Spinal cord (tissue), 10 donors: ENCODE data around the gene SNRPA. TPM values are rescaled to one million over a fixed set of nuclear protein-coding genes. Genes with fewer than 3 reads are reported as not detected.
"Not testable (repeated sequence)": the region's sequence is repeated elsewhere in the genome, so short reads cannot be mapped to it uniquely, and the experiment has no call there.

Experiments used
- DNase-seq, 6 donors: peaks; one replicate each; pipeline versions ENCODE4 v3.0.0 to v3.0.0-alpha.2; 2013 to 2015; ENCODE audit warnings: low spot score in 6 of 6, low read depth in 4 of 6
- H3K27ac ChIP-seq: one replicate; pipeline ENCODE4 v1.5.1; 2013; ENCODE audit warnings: low read depth, low read length, control low read depth
- H3K27me3 ChIP-seq: one replicate; pipeline ENCODE4 v1.6.1; 2013; ENCODE audit warnings: low read length; ENCODE audit not compliant: control insufficient read depth, insufficient read depth
- H3K36me3 ChIP-seq: one replicate; pipeline ENCODE4 v1.6.1; 2013; ENCODE audit warnings: low read length; ENCODE audit not compliant: control insufficient read depth, insufficient read depth
- H3K4me1 ChIP-seq: one replicate; pipeline ENCODE4 v1.6.1; 2013; ENCODE audit warnings: low read length; ENCODE audit not compliant: control insufficient read depth, insufficient read depth
- H3K4me3 ChIP-seq: one replicate; pipeline ENCODE4 v1.5.1; 2013; ENCODE audit warnings: low read depth, low read length, control low read depth
- H3K9me3 ChIP-seq: one replicate; pipeline ENCODE4 v1.6.1; 2013; ENCODE audit warnings: low read length; ENCODE audit not compliant: control insufficient read depth, insufficient read depth
- WGBS: methylation state at CpG from one replicate; pipeline ENCODE4 v1.1.5; 2013; ENCODE audit warnings: missing lambda C conversion rate; ENCODE audit not compliant: insufficient coverage; 5-methylcytosine and 5-hydroxymethylcytosine counted together
- polyA plus RNA-seq, 2 donors: library from polyadenylated mRNA; unstranded; fragments of 120-200 nt; gene quantifications; one replicate each; pipeline ENCODE4 v1.2.1, GENCODE V29; 2013; ENCODE audit not compliant: insufficient read length in 2 of 2
- total RNA-seq, 2 donors: library from RNA; depleted of rRNA in 1 of 2; stranded (reverse); fragments of 120-200 nt in 1 of 2; fragments of >200 nt in 1 of 2; gene quantifications; one replicate each; pipeline versions ENCODE4 v1.2.3 to v1.2.4, GENCODE V29; 2013 to 2014
- donor health status: healthy.

Gene SNRPA
- total and polyA plus RNA-seq, 4 donors = 21.7 to 86.4 (median 54.6) TPM

DNA sequence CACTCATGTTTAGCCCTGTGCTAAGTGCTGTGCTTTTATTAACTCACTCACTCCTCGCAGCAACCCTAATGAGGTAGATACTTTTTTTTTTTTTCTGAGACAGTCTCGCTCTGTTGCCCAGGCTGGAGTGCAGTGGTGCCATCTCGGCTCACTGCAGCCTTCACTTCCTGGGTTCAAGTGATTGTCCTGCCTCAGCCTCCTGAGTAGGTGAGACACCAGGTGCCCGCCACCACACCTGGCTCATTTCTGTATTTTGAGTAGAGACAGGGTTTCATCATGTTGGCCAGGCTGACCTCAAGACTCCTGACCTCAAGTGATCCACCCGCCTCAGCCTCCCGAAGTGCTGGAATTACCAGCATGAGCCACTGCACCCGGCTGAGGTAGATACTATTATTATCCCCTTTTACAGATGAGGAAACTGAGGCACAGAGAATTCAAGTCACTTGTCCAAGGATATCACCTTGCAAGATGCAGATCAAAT lies 31.5 kb upstream of the SNRPA start:
- Histone ChIP-seq H3K36me3 (peaks cover 22% of the 10 kb centered on the region), H3K4me1 (peaks cover 51% of the 10 kb centered on the region), H3K9me3 (no peaks in the 10 kb centered on the region), H3K27ac (no peak overlapping the region), H3K4me3 (peak overlapping the region; percentile 90), H3K27me3 (no peaks in the 10 kb centered on the region)
- 68% methylated on average over 4 of the region's 7 CpGs for WGBS
- DNase-seq = no peak

DNA sequence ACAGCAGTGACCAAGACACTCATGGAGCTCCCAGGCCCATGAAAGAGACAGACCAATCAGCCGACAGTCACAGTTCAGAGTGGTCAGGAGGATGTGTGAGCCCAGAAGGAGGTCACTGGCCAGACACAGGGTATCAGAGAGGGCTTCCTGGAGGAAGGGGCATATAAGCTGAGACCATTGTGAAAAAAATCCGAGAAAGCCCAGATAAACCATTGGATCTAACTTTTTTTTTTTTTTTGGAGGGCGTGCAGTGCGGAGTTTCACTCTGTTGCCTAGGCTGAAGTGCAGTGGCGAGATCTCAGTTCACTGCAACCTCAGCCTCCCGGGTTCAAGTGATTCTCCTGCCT lies 29.9 kb upstream of the SNRPA start:
- peaks cover 33% of the 10 kb centered on the region for H3K36me3 ChIP-seq
- H3K27ac ChIP-seq = no peak overlapping the region
- DNase-seq = no peak
- H3K4me1 ChIP-seq = peaks cover 41% of the 10 kb centered on the region
- 100% methylated on average over 4 of the region's 6 CpGs for WGBS
- H3K27me3 ChIP-seq = no peaks in the 10 kb centered on the region
- no peaks in the 10 kb centered on the region for H3K9me3 ChIP-seq
- no peak overlapping the region for H3K4me3 ChIP-seq

DNA sequence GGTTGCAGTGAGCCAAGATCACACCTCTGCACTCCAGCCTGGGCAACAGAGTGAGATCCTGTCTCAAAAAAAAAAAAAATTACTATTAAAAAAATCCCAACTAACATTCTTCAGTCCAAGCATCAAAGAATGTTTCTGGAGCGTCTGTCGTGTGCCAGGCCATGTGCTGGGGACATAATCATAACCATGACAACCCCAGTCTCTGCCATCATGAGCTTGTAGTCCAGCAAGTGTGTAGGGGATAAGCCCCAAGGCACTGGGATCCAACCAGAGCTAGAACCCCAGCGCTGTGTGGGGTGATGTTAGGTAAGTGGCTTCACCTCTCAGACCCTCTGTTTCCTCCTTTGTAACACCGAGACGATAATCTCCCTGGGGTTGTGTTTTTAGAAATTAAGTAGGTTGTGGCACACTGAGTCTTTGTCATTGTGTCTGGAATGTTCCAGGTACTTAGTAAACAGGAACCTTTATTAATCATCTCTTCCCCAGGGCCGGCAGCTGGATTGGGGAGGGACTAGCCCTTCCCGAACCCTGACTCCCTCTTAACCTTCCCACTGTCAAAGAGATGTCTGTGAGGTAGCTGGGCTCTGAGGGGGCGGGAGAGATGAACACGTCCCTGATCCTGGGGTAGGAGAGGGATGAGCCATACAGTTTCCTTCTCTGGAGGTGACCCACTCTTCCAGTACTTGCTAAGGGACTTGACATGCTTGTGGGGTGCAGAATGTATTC lies 28.9 kb upstream of the SNRPA start:
- DNase-seq = no peak
- Histone ChIP-seq H3K36me3 (peaks cover 40% of the 10 kb centered on the region), H3K27me3 (no peaks in the 10 kb centered on the region), H3K27ac (no peak overlapping the region), H3K4me3 (no peak overlapping the region), H3K9me3 (no peaks in the 10 kb centered on the region), H3K4me1 (peaks cover 36% of the 10 kb centered on the region)
- 92% methylated on average over 2 of the region's 9 CpGs for WGBS

DNA sequence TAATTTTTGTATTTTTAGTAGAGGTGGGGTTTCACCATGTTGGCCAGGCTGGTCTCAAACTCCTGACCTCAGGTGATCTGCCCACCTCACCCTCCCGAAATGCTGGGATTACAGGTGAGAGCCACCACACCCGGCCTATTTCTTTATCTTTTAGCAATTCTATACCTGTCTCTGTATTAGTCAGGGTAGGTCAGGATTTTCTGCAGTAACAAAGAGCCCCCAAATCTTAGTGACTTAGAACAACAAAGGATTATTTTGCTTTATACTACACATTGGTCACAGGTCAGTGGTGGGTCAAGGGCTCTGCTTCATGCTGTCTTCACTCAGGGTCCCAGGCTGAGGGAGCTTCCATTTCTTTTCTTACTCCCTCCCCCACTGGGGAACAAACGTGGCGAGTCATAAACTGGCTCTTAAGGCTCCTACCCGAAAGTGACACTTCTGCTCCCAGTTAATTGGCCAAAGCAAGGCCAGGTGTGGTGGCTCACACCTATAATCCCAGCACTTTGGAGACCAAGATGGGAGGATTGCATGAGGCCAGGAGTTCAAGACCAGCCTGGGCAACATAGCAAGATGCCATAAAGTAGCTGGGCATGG lies 27.2 kb upstream of the SNRPA start:
- 85% methylated on average over 3 of the region's 5 CpGs for WGBS
- Histone ChIP-seq H3K27ac (no peak overlapping the region), H3K4me3 (no peak overlapping the region), H3K27me3 (no peaks in the 10 kb centered on the region), H3K36me3 (peaks cover 49% of the 10 kb centered on the region), H3K9me3 (no peaks in the 10 kb centered on the region), H3K4me1 (peaks cover 21% of the 10 kb centered on the region)
- DNase-seq = no peak

DNA sequence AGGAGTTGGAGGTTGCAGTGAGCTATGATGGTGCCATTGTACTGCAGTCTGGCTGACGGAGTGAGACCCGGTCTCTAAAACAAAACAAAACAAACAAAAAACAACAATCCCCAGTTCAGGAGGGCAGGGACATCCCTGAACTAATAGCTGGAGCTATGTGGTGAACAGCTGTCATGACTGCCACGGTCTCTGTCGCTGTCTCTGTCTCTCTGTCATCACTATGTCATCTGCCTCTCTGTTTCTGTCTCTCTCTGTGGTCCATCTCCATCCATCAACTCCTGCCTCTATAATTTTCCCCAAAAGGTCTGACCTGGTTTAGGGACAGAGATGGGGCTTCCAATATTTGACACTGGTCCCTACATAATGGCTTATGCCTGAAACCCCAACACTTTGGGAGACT lies 26.7 kb upstream of the SNRPA start:
- Histone ChIP-seq H3K4me3 (no peak overlapping the region), H3K27me3 (no peaks in the 10 kb centered on the region), H3K4me1 (peaks cover 15% of the 10 kb centered on the region), H3K36me3 (peaks cover 50% of the 10 kb centered on the region), H3K9me3 (no peaks in the 10 kb centered on the region), H3K27ac (no peak overlapping the region)
- DNase-seq = no peak
- WGBS = 91% methylated on average over 4 of the region's 4 CpGs

DNA sequence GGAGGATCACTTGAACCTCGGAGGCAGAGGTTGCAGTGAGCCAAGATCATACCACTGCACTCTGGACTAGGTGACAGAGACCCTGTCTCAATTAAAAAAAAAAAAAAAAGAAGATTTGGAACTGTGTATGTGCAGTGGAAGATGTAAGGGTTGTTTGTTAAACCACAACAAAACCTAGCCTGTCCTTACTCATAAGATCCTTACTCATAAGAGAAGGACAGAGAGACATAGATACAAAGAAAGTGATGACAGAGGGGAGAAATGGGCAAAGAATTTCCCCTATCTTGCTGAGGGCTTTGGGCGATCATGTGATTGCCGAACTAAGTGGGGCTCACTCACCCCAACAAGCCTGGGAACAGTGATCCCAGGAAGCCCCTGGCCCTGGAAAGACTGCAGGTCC lies 26.1 kb upstream of the SNRPA start:
- peaks cover 56% of the 10 kb centered on the region for H3K36me3 ChIP-seq
- WGBS = 94% methylated on average over 2 of the region's 3 CpGs

DNA sequence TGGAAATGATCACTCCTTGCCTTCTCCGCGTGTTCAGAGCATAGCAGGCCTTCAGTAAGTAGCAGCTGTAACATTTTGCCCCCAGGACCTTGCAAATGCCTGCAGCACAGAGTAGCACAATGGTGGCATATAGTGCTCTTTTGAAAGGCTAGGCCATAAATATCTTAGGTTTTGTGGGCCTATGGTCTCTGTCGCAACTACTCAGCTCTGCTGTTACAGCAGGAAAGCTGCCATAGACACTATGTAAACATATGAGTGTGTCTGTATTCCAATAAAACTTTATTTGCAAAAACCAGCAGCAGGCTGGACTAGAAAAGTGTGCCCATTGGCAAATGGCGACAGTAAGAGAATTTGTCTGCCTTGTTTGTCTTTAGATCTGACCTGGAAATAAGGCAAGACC lies 24.7 kb upstream of the SNRPA start:
- peaks cover 5% of the 10 kb centered on the region for H3K4me1 ChIP-seq
- H3K27ac ChIP-seq = no peak overlapping the region
- no peaks in the 10 kb centered on the region for H3K27me3 ChIP-seq
- H3K9me3 ChIP-seq = no peaks in the 10 kb centered on the region
- H3K4me3 ChIP-seq = no peak overlapping the region
- WGBS = 80% methylated on average over 1 of the region's 4 CpGs
- peaks cover 66% of the 10 kb centered on the region for H3K36me3 ChIP-seq
- DNase-seq = no peak

More for the DNA sequence above, 26.1 kb upstream of the SNRPA start:
- DNase-seq = no peak
- Histone ChIP-seq H3K27me3 (no peaks in the 10 kb centered on the region), H3K4me1 (peaks cover 10% of the 10 kb centered on the region), H3K27ac (no peak overlapping the region), H3K4me3 (no peak overlapping the region), H3K9me3 (no peaks in the 10 kb centered on the region)

DNA sequence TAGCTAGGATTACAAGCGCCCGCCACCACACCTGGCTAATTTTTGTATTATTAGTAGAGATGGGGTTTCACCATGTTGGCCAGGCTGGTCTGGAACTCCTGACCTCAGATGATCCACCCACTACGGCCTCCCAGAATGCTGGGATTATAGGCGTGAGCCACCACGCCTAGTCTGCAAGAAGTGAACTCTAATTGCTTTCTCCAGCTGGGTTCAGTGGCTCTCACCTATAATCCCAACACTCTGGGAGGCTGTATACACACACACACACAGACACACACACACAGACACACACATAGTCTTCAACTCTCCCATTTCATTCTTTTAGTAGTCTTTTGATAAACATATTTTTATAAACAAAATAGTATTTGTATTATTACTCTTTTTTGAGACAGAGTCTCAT lies 20.9 kb upstream of the SNRPA start:
- peaks cover 83% of the 10 kb centered on the region for H3K36me3 ChIP-seq
- DNase-seq, H3K9me3 ChIP-seq, H3K4me3 ChIP-seq, H3K27me3 ChIP-seq, H3K27ac ChIP-seq, H3K4me1 ChIP-seq: not testable (repeated sequence)
- WGBS = 88% methylated on average over 3 of the region's 5 CpGs

DNA sequence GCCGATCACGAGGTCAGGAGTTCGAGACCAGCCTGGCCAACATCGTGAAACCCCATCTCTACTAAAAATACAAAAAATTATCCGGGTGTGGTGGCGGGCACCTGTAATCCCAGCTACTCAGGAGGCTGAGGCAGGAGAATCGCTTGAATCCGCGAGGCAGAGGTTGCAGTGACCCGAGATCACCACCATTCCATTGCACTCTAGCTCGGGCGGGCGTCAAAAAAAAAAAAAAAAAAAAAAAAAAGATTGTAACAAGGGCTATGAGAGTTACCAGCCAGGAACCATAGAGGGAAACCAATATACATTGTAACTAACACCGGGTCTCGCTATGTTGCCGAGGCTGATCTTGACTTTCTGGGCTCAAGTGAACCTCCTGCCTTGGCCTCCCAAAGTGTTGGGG lies 18.7 kb upstream of the SNRPA start:
- WGBS = 95% methylated on average over 6 of the region's 16 CpGs
- H3K9me3 ChIP-seq, H3K27ac ChIP-seq, H3K27me3 ChIP-seq, DNase-seq, H3K4me3 ChIP-seq, H3K4me1 ChIP-seq: not testable (repeated sequence)
- H3K36me3 ChIP-seq = peaks cover 86% of the 10 kb centered on the region

DNA sequence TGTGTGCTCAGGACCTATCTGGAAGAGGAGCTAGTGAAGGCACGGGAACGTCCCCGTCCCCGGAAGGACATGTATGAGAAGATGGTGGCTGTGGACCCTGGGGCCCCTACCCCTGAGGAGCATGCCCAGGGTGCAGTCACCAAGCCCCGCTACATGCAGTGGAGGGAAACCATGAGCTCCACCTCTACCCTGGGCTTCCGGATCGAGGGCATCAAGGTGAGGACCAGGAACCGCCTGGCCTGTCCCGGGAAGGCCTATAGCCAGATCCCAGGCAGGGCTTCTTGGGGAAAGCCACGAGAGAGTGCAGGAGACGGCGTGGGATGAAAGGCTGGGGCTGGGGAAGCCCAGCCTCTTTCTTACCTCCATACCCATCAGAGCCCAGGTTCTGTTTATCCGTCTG lies 17.9 kb upstream of the SNRPA start:
- H3K4me1 ChIP-seq = no peaks in the 10 kb centered on the region
- H3K27me3 ChIP-seq = no peaks in the 10 kb centered on the region
- no peak overlapping the region for H3K27ac ChIP-seq
- no peak overlapping the region for H3K4me3 ChIP-seq
- 94% methylated on average over 13 of the region's 13 CpGs for WGBS
- no peaks in the 10 kb centered on the region for H3K9me3 ChIP-seq
- H3K36me3 ChIP-seq = peaks cover 86% of the 10 kb centered on the region
- DNase-seq = no peak
